Thyroid gland (tissue), 4 donors: Measurements from ENCODE around the gene RIOK3.

Experiments used
- POLR2A ChIP-seq, 2 donors: fragments of 450-650 bp; IDR thresholded peaks; one replicate each; pipeline ENCODE4 v1.6.1; 2017; ENCODE audit warnings: antibody characterized with exemption in 2 of 2, mild to moderate bottlenecking in 2 of 2, moderate library complexity in 1 of 2
- TF ChIP-seq, protein P1 (sequence below), 6 experiments: fragments of 200-600 bp in 3 of 6; fragments of 450-650 bp in 3 of 6; sonication (generic) in 3 of 6; IDR thresholded peaks; one replicate each; pipeline ENCODE4 v1.5.1; 2016 to 2019; ENCODE audit warnings: antibody characterized with exemption in 6 of 6, mild to moderate bottlenecking in 2 of 6, inconsistent platforms in 1 of 6, moderate library complexity in 1 of 6

DNA sequence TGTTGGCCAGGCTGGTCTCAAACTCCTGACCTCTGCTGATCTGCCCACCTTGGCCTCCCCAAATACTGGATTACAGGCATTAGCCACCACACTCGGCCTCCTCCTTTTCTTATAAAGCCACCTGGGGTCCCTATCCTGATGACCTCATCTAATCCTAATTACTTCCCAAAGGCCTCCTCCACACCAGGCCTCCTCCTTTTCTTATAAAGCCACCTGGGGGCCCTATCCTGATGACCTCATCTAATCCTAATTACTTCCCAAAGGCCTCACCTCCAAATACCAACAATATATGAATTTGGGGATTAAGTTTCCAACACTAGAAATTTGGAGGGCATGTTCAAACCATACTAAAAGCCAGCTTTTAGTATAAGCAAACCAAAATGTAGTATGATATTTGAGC is 40.6 kb downstream of the RIOK3 start:
- TF ChIP-seq, protein P1, sequence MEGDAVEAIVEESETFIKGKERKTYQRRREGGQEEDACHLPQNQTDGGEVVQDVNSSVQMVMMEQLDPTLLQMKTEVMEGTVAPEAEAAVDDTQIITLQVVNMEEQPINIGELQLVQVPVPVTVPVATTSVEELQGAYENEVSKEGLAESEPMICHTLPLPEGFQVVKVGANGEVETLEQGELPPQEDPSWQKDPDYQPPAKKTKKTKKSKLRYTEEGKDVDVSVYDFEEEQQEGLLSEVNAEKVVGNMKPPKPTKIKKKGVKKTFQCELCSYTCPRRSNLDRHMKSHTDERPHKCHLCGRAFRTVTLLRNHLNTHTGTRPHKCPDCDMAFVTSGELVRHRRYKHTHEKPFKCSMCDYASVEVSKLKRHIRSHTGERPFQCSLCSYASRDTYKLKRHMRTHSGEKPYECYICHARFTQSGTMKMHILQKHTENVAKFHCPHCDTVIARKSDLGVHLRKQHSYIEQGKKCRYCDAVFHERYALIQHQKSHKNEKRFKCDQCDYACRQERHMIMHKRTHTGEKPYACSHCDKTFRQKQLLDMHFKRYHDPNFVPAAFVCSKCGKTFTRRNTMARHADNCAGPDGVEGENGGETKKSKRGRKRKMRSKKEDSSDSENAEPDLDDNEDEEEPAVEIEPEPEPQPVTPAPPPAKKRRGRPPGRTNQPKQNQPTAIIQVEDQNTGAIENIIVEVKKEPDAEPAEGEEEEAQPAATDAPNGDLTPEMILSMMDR (IDR thresholded peaks at IDR 0.05): no peak
- TF ChIP-seq POLR2A (IDR thresholded peaks at IDR 0.05): no peak
